ENCODE measurements around the gene RALBP1. TPM values are rescaled to one million over a fixed set of nuclear protein-coding genes. Genes with fewer than 3 reads are reported as not detected.
"Not testable (repeated sequence)": the region's sequence is repeated elsewhere in the genome, so short reads cannot be mapped to it uniquely, and the experiment has no call there.

The RALBP1 gene
- total and polyA plus RNA-seq, 3 donors from 2014 or later, result 23.6 to 59.8 (median 46.3) TPM

DNA sequence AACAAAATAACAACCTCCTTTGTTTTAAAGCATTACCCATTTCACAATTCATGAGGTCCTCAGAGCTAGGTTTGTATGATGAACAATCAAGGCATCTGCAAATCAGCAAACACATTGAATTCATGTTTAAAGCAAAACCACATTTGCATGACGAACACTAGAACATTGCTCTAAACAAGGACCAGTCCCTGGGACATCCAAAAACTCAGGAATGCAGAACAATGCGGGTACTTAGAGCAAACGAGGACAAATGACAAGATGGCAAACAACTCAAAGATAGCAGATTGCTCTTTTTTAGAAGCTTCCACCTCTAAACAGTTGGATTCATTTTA is 45.7 kb upstream of the RALBP1 start:
- no peak overlapping the region for H3K27ac ChIP-seq
- intact Hi-C loops (cut with DNase I; ENCODE audit: low total_unique reads), result no loop called here

DNA sequence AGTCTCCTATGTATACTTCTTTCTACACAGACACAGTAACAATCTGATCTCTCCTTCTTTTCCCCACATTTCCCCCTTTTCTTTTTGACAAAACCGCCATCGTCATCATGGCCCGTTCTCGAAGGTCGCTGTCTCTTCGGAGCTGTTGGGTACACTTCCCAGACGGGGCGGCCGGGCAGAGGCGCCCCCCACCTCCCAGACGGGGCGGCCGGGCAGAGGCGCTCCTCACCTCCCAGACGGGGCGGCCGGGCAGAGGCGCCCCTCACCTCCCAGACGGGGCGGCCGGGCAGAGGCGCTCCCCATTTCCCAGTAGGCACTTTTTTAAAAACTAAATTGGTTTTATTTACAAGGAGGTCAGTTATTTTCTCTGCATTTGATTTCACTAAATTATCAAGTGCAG is 45.0 kb upstream of the RALBP1 start:
- H3K9me3 ChIP-seq; H3K4me1 ChIP-seq; DNase-seq; H3K27ac ChIP-seq; H3K4me3 ChIP-seq; H3K27me3 ChIP-seq; intact Hi-C loops (cut with DNase I; ENCODE audit: low total_unique reads); H3K36me3 ChIP-seq (ENCODE audit: low read depth, missing control alignments): not testable (repeated sequence)
- 94 to 96% methylated on average over 22 of the region's 22 CpGs for WGBS, 2 donors

More for the DNA sequence above, 45.7 kb upstream of the RALBP1 start:
- H3K36me3 ChIP-seq (ENCODE audit: low read depth, missing control alignments), result no peaks in the 10 kb centered on the region
- no peak overlapping the region for H3K4me3 ChIP-seq
- no peaks in the 10 kb centered on the region for H3K9me3 ChIP-seq
- peaks cover 5% of the 10 kb centered on the region for H3K4me1 ChIP-seq
- WGBS, 2 donors, result 60 to 64% methylated on average over 3 of the region's 3 CpGs
- TF ChIP-seq, protein P1, sequence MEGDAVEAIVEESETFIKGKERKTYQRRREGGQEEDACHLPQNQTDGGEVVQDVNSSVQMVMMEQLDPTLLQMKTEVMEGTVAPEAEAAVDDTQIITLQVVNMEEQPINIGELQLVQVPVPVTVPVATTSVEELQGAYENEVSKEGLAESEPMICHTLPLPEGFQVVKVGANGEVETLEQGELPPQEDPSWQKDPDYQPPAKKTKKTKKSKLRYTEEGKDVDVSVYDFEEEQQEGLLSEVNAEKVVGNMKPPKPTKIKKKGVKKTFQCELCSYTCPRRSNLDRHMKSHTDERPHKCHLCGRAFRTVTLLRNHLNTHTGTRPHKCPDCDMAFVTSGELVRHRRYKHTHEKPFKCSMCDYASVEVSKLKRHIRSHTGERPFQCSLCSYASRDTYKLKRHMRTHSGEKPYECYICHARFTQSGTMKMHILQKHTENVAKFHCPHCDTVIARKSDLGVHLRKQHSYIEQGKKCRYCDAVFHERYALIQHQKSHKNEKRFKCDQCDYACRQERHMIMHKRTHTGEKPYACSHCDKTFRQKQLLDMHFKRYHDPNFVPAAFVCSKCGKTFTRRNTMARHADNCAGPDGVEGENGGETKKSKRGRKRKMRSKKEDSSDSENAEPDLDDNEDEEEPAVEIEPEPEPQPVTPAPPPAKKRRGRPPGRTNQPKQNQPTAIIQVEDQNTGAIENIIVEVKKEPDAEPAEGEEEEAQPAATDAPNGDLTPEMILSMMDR (IDR thresholded peaks at IDR 0.05), result no peak
- no peak for TF ChIP-seq POLR2A (IDR thresholded peaks at IDR 0.05)
- H3K27me3 ChIP-seq, result no peaks in the 10 kb centered on the region
- DNase-seq, result no peak

DNA sequence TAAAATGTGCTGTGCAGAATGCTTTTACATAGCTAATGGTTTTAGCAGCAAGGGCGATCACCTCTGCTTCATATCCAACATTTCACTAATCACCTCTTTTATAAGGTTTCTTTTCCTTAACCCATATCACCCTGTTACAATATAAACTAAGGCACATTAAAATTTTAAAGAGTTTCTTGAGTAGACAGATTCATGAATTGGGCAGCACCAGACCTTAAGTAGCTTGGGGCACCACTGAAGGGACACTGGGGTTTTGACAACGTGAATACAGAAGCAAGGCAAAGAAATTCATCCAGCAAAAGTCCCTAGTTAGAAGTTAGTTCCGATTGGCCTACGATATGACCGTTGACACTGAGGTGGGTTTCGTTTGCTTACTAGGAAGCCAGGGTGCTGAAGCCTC is 44.0 kb upstream of the RALBP1 start:
- TF ChIP-seq POLR2A (IDR thresholded peaks at IDR 0.05), result no peak
- TF ChIP-seq, protein P1 (IDR thresholded peaks at IDR 0.05), result no peak
- no peaks in the 10 kb centered on the region for H3K9me3 ChIP-seq
- H3K4me1 ChIP-seq, result peaks cover 5% of the 10 kb centered on the region
- DNase-seq, result no peak
- H3K27ac ChIP-seq, result no peak overlapping the region
- intact Hi-C loops (cut with DNase I; ENCODE audit: low total_unique reads), result no loop called here
- no peaks in the 10 kb centered on the region for H3K27me3 ChIP-seq
- H3K4me3 ChIP-seq, result no peak overlapping the region
- H3K36me3 ChIP-seq (ENCODE audit: low read depth, missing control alignments), result no peaks in the 10 kb centered on the region
- WGBS, 2 donors, result 89 to 91% methylated on average over 6 of the region's 6 CpGs

DNA sequence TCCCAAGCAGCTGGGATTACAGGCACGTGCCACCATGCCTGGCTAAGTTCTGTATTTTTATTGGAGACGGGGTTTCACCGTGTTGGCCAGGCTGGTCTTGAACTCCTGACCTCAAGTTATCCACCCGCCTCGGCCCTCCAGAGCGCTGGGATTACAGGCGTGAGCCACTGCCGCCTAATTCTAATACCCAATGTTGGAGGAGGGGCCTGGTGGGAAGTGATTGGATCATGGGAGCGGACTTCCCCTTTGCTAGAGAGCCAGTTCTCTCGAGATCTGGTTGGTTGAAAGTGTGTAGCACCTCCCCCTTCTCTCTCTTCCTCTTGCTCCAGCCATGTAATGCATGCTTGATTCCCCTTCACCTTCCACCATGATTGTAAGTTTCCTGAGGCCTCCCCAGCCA is 42.2 kb upstream of the RALBP1 start:
- 66 to 82% methylated on average over 10 of the region's 10 CpGs for WGBS, 2 donors
- intact Hi-C loops (cut with DNase I; ENCODE audit: low total_unique reads); H3K27me3 ChIP-seq: not testable (repeated sequence)

DNA sequence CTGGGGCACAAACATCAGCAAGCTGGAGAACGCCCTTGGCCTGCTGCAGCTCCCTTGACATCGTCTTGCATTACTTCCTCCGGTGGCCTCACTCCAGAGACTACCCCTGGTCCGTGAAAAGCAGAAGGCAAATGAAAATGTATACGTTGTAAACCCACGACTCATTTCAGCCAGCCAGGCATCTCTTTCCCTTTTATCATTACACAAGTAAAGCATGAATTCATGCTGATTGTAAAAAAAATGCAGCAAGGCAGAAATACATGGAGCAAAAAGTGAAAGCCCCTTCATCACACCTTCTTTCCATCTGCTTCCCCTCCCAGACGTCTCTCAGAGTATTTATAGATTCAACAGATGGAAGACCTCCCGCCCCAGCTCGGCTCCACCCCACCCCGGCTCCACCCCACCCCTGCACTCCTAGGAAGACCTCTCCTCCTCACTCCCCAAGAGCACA is 41.6 kb upstream of the RALBP1 start:
- H3K27me3 ChIP-seq, result no peaks in the 10 kb centered on the region
- WGBS, 2 donors, result 9 to 14% methylated on average over 10 of the region's 10 CpGs
- no peak for TF ChIP-seq POLR2A (IDR thresholded peaks at IDR 0.05)
- TF ChIP-seq, protein P1 (IDR thresholded peaks at IDR 0.05), result no peak
- no peak overlapping the region for H3K27ac ChIP-seq
- H3K9me3 ChIP-seq, result no peaks in the 10 kb centered on the region
- H3K4me1 ChIP-seq, result peaks cover 5% of the 10 kb centered on the region
- intact Hi-C loops (cut with DNase I; ENCODE audit: low total_unique reads), result no loop called here
- peak overlapping the region in 1 of 2 donors; percentile 26 for H3K4me3 ChIP-seq
- no peaks in the 10 kb centered on the region for H3K36me3 ChIP-seq (ENCODE audit: low read depth, missing control alignments)
- DNase-seq, result no peak

More for the DNA sequence above, 42.2 kb upstream of the RALBP1 start:
- peak; percentile 43 for DNase-seq
- H3K36me3 ChIP-seq (ENCODE audit: low read depth, missing control alignments); H3K4me3 ChIP-seq; H3K9me3 ChIP-seq; H3K4me1 ChIP-seq; H3K27ac ChIP-seq: not testable (repeated sequence)

DNA sequence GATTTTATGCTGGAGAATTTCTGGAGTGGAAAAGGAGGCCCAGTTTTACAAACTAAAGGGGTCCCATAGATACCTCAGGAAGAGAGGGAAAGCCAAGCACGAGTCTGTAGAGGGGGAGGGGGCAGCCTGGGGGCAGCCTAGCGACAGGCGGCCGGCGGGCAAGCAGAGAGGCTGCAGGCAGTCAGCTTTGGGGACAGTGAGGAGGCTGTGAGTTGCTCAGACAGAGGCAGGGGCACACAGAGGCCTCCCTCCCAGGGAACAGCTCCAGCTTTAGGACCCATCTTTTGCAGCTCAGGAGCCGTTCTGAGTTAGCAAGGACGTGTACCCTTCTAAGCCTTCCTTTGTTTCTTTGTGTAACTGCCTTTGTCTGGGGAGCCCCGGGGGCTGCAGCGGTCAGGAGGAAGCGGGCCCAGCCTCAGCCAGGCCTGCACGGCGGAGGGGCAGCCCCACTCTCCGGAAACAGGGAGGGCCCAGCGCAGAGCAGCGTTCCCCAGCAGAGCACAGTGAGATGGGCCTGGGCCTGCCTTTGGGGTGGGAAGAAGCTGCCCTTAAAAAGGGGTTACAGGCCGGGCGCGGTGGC is 41.1 kb upstream of the RALBP1 start:
- Histone ChIP-seq H3K9me3 (no peaks in the 10 kb centered on the region), H3K36me3 (ENCODE audit: low read depth, missing control alignments) (no peaks in the 10 kb centered on the region), H3K27me3 (no peaks in the 10 kb centered on the region), H3K27ac (no peak overlapping the region), H3K4me3 (peak overlapping the region in 1 of 2 donors; percentile 26), H3K4me1 (peaks cover 5% of the 10 kb centered on the region)
- 55 to 56% methylated on average over 15 to 18 of the region's 18 CpGs for WGBS, 2 donors
- intact Hi-C loops (cut with DNase I; ENCODE audit: low total_unique reads), result no loop called here
- DNase-seq, result no peak
- TF ChIP-seq, protein P1 (IDR thresholded peaks at IDR 0.05), result no peak
- no peak for TF ChIP-seq POLR2A (IDR thresholded peaks at IDR 0.05)

All from testis (tissue), 3 donors.